Measurements from ENCODE around the gene MKKS. TPM values are rescaled to one million over a fixed set of nuclear protein-coding genes. Genes with fewer than 3 reads are reported as not detected.

Gene MKKS
- total RNA-seq, 1 experiment from 2014 or later, result 10.6 TPM

- no peak overlapping the region for H2AFZ ChIP-seq (ENCODE audit: low read length)
- no peak overlapping the region for H3K27ac Mint-ChIP-seq
Measured at GRCh38 chr20:10483691-10484090, 49.7 kb upstream of the MKKS start.

More at GRCh38 chr20:10483691-10484090, 49.7 kb upstream of the MKKS start:
- Histone ChIP-seq H3K23ac (ENCODE audit: insufficient read length, low read depth, low read length) (no peak overlapping the region), H4K5ac (ENCODE audit: insufficient read length, low read depth, low read length) (no peak overlapping the region), H4K8ac (replicated peaks; ENCODE audit: insufficient read length, low read depth, low read length) (no peak overlapping the region), H3K4ac (ENCODE audit: low read depth, low read length) (no peak overlapping the region), H3K18ac (ENCODE audit: insufficient read length, low read depth, low read length) (no peak overlapping the region), H3T11ph (ENCODE audit: low read length) (no peak overlapping the region), H3K27ac (ENCODE audit: insufficient read length, low read depth, low read length) (no peak overlapping the region), H4K91ac (ENCODE audit: insufficient read length, low read depth, low read length) (no peak overlapping the region), H3K9ac (ENCODE audit: extremely low read depth, insufficient read length, low read length) (no peak overlapping the region), H3K79me1 (ENCODE audit: insufficient read depth, low read depth, low read length, poor library complexity, severe bottlenecking) (no peaks in the 10 kb centered on the region), H2BK5ac (ENCODE audit: insufficient read length, low read length) (no peak overlapping the region), H2BK120ac (ENCODE audit: low read depth, low read length, poor library complexity, severe bottlenecking) (no peak overlapping the region), H2BK20ac (ENCODE audit: low read depth, low read length, poor library complexity, severe bottlenecking) (no peak overlapping the region), H3K79me2 (ENCODE audit: insufficient read depth, low read length) (0 out of 2 replicates have a peak, but pooled peaks cover 2% of the 10 kb centered on the region), H3K9me3 (ENCODE audit: control insufficient read depth, low read depth, low read length) (no peaks in the 10 kb centered on the region), H3K23me2 (ENCODE audit: insufficient read length, low read depth, low read length, poor library complexity, severe bottlenecking) (no peaks in the 10 kb centered on the region), H3K27me3 (ENCODE audit: insufficient read depth, low read length) (no peaks in the 10 kb centered on the region), H3K4me2 (ENCODE audit: insufficient read depth, insufficient read length, low read length) (no peak overlapping the region), H2BK12ac (ENCODE audit: insufficient read length, low read depth, low read length) (no peak overlapping the region), H4K20me1 (ENCODE audit: control insufficient read depth, insufficient read depth, insufficient read length) (no peaks in the 10 kb centered on the region), H2AK5ac (ENCODE audit: insufficient read length, low read length) (no peak overlapping the region), H3K56ac (ENCODE audit: insufficient read length, low read depth, low read length) (no peak overlapping the region), H3K4me1 (ENCODE audit: insufficient read depth, low read length) (no peaks in the 10 kb centered on the region), H3K14ac (ENCODE audit: insufficient read depth, low read length) (no peak overlapping the region), H2BK15ac (ENCODE audit: low read depth, low read length) (no peak overlapping the region)
- Mint-ChIP-seq H3K4me1 (peaks cover 22 to 30% of the 10 kb centered on the region in 2 experiments), H3K9me3 (no peaks in the 10 kb centered on the region), H3K27me3 (ENCODE audit: low read depth) (no peaks in the 10 kb centered on the region), H3K4me3 (no peak overlapping the region), H3K36me3 (ENCODE audit: insufficient read depth in 1 of 3, low read depth in 3 of 3) (no peaks in the 10 kb centered on the region)
- TF ChIP-seq CTCF (conservative IDR thresholded peaks at IDR 0.05), result no peak
- DNase-seq, result no peak
- no CpG with 5 or more reads among the region's 2 CpGs for WGBS (ENCODE audit: extremely low coverage, insufficient read length, low lambda C conversion rate)
